ENCODE data around the gene CMTM5.

DNA sequence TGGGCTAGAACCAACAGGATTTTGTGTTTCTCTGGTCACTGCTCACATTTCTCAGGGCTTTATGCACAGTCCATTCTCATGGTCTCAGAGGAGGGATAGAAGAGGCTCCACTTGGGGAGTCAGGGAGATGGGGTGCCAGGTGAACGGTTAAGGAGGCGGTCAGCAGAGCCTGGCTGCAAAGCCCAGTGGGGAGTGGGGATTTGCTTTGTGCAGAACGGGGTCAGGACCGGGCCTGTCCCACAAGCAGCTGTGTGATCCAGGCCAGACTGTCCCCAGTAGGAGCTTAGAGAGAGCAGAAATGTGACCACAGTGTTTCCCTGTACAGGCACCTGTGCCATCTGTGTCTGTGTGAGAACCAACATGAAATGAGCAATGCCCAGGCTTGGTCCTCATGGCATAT is 4.1 kb downstream of the CMTM5 start:
- TF ChIP-seq, protein P1, sequence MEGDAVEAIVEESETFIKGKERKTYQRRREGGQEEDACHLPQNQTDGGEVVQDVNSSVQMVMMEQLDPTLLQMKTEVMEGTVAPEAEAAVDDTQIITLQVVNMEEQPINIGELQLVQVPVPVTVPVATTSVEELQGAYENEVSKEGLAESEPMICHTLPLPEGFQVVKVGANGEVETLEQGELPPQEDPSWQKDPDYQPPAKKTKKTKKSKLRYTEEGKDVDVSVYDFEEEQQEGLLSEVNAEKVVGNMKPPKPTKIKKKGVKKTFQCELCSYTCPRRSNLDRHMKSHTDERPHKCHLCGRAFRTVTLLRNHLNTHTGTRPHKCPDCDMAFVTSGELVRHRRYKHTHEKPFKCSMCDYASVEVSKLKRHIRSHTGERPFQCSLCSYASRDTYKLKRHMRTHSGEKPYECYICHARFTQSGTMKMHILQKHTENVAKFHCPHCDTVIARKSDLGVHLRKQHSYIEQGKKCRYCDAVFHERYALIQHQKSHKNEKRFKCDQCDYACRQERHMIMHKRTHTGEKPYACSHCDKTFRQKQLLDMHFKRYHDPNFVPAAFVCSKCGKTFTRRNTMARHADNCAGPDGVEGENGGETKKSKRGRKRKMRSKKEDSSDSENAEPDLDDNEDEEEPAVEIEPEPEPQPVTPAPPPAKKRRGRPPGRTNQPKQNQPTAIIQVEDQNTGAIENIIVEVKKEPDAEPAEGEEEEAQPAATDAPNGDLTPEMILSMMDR (IDR thresholded peaks at IDR 0.05): no peak
- TF ChIP-seq POLR2AphosphoS5 (IDR thresholded peaks at IDR 0.05) (no peak), POLR2A (IDR thresholded peaks at IDR 0.05) (no peak)
